GM12801 (cell line): ENCODE results near the gene C19orf85.

Source experiments
- CTCF ChIP-seq: IDR thresholded peaks from one replicate; pipeline ENCODE4 v1.5.1; 2011; ENCODE audit warnings: control low read depth; ENCODE audit not compliant: insufficient read length; ENCODE audit errors: extremely low read depth

Gene C19orf85

DNA sequence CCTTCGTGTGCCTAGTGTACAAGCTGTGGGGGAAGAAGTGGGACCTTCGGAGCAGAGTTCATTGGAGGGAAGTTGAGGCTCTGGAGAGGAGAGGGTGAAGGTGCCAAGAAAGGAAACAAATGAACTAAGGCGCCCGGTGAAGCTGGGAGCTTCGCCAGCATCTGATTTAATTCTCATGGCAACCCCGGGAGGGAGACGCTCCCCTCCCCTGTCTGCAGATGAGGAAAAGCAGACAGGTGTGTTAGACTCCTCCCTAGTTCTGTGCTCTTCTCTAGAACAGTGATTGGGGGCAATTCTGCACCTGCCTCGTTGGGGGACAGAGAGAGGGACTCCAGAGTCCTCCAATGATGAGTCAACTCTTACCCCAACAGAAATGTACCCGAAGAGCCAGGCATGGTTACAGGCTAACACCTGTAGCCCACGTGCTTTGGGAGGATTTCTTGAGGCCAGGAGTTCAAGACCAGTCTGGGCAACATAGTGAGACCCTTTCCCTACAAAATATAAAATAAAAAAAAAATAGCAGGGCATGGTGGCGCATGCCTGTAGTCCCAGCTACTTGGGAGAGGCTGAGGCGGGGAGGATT is 27.9 kb upstream of the C19orf85 start:
- TF ChIP-seq CTCF: no peak

DNA sequence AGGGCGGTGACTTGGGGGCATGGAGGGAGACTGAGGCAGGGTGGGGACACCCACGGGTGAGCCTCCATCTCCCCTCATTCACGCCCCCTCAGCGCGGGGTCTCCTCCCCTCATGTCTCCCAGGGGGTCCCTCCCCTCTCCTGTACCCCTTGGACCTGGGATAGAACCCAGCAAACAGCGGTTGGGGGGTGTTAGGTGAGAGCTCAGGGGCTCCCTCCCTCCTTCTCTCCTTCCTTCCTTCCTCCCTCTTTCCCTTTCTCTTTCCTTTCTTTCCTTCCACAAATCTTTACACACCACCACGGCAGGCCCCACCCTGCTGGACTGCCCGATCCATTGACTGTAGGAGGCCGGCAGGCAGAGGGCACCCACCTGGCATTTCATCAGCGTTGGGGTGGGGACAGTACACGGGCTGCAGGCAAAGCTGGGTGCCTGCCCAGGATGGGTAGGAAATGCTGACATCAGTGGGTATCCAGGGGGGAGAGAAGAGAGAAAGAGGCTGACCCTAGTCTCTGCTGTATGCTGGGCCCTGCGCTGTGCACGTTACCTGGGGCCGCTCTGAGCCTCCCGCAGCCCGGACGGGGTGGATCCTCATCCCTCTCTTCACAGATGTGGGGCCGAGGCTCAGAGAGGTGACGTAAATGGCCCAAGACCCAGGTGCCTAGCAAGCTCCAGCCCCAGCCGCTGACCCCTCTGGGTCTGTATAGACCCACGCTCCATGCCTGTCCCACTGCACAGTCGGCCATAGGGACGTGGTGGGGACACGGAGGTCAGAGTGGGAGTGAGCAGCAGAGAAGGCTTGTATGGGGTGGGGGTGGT is 27.2 kb upstream of the C19orf85 start:
- no peak for TF ChIP-seq CTCF

DNA sequence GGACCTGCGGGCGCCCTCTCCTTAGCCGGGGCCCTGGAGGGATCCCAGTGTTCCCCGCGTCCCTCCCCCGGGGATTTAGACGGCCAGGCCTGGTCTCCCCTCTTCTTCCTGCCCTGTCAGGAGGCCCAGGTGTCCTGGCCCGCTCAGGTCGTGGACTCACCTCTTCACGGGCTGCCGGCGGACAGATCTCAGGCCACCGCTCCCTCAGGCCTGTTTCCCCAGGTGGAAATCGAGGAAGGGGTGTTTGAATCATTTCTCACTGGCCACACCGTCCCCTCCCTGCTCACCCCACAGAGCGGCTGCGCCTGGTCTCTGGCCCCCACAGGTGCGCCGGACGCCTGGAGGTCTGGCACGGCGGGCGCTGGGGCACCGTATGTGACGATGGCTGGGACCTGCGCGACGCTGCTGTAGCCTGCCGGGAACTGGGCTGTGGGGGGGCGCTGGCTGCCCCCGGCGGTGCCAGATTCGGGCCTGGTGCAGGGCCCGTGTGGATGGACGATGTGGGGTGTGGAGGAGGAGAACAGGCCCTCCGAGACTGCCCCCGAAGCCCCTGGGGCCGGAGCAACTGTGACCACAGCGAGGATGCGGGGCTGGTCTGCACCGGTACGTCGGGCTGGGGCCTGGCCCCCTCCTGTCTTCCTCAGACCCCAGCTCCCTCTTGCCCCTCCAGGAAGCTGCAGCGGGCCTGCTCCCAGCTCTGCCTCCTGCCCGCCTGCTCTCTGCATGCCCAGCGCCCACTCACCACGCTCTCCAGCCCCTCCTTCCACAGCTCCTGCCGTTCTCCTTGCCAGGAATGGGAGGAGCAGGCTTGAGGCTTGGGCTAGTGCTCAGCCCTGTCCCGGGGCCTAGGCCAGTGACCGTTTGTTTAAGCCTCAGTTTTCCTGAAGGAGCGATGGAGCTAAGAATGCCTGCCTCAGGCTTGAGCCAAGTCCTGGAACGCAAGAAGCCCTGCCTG is 26.2 kb upstream of the C19orf85 start:
- TF ChIP-seq CTCF: no peak

GRCh38 chr19:55489711-55490477 is 25.3 kb upstream of the C19orf85 start:
- TF ChIP-seq CTCF: no peak

DNA sequence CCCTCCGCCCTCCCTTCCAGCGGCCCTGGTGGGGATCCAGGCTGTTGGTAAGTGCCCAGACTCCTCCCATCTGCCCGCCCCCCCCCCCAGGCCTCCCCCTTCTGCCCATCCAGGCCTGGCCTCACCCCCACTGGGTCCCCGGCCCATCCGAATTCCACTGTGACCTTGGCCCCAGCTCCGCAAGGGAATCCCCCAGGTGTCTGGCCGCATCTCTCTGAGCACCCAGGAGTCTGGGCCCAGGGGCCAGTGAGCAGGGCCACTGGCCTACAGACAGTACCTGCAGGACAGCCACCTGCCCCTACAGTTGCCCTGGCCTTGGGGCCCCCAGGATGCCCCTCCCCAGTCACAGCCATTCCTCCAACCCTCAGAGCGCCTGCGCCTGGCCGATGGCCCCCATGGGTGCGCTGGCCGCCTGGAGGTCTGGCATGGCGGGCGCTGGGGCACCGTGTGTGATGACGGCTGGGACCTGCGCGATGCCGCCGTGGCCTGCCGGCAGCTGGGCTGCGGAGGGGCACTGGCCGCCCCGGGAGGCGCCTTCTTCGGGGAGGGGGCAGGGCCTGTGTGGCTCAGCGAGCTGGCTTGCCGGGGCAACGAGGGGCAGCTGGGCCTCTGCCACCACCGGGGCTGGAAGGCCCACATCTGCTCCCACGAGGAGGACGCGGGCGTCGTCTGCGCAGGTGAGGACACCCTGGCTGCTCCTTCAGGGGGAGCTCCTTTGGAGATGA is 24.6 kb upstream of the C19orf85 start:
- no peak for TF ChIP-seq CTCF

- TF ChIP-seq CTCF: no peak
Measured at GRCh38 chr19:55487924-55488687, 23.6 kb upstream of the C19orf85 start, which contains the start of gene SSC5D. TSS of gene SSC5D (plus strand) at chr19:55488436. CDS start at chr19:55488590, 154 bp downstream.
